Left colon (tissue), 2 donors: Measurements from ENCODE around the gene SMAGP. TPM values are rescaled to one million over a fixed set of nuclear protein-coding genes. Genes with fewer than 3 reads are reported as not detected.
A peak's percentile ranks its signal among the peaks of the same experiment; 100 is the strongest.
"Not testable (repeated sequence)": the region's sequence is repeated elsewhere in the genome, so short reads cannot be mapped to it uniquely, and the experiment has no call there.

ENCODE experiments used
- ATAC-seq: fragments of 200-7000 bp; cut with Tn5 transposase; one replicate; pipeline ENCODE4 v1.9.1; 2020; ENCODE audit warnings: mild to moderate bottlenecking, moderate library complexity
- DNase-seq, 2 donors: peaks; one replicate each; pipeline ENCODE4 v3.0.0-alpha.2; 2020
- intact Hi-C, 2 donors: fragments of 100-400 bp; cut with DNase I in 1 of 2; cut with micrococcal nuclease in 1 of 2; formaldehyde crosslinking; loops; one replicate each; pipeline versions ENCODE4 v1.11.2 to v1.14.0; 2022; cut with DNase I, micrococcal nuclease
- total RNA-seq, 2 donors: library from RNA; stranded (reverse); fragmentation: NEBNext Ultra II Directional; extraction: Animal tissue kit (Norgen Biotek cat#: 25700); gene quantifications; one replicate each; pipeline ENCODE4 v1.2.1, GENCODE V29; 2021
- donor health status: DM: no; HTN: no; CAD: no.
- donor health status: DM: yes; HTN: yes; CAD: no.

SMAGP gene
- total RNA-seq, 2 donors from 2014 or later, result 77.3 to 102 TPM

DNA sequence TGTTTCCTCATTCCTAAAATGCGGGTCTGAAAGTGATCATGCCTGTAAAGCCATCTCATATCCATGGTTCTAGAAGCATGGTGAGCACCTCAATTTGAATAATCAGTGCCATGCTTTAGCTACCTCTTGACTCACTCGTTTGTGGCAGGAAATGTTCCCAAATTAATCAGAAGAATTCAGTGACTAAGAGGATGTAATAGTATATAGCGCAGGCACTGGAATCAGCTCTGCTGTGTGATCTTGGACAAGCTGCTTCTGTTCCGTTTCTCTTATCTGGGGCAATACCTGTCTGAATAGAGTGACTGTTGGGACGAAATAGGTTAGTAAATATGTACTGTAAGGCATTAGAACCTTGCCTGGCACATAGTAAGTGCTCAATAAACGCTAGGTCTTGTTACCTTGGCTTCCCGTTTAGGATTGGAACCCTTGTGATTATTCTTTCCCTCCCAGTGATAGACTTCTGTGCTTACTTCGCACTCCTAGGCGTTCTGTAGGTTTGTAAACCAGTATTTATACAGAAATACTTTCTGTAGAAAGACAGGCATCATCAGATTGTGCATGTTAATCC, 820 bp upstream of the SMAGP start:
- no peak for DNase-seq
- ATAC-seq, result peak; percentile 34
- intact Hi-C loops, result no loop called here

DNA sequence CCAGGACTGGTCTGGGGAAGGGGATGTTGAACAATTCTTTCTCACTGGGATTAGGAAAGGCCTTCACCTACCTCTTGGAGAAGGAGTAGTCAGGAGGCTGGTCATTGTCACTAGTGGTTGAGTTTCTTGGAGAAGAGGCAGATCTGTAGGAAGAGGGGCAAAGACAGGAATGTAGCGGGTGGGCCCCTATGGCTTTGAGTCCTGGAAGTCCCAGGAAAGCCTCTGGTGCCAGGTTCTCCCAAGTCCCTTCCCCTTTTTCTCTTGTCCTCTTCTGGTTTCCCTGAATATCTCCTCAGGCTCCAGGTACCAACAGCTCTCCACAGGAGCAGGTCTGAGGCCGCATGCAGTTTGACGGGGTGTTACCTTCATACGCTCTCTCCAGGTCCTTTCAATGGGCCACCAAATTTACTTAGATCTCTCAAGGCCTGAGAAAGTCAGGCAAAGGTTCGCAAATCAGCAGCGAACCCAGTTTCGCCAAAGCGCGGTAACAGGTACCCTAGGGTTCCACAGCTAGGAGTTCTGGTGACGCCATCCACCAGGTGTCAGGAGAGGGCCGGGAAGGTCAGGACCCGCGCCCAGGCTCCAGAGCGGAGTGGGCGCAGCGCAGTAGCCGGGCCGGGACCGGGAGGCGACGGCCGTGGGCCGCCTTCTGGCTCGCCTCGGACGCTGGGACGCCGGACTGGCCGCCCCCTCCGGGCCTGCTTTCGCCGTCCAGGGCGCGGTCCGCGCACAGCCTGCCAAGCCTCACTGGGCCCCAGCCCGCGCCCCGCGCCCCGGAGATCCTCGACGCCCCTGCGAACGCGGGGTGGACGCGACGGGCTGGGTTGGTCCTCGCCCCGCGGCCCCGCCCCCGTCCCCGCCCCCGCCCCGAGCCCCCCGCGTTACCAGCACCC, 795 bp downstream of the SMAGP start:
- DNase-seq (peak; percentile 77 to 83), ATAC-seq (peak; percentile 66)
- intact Hi-C loops, result no loop called here

DNA sequence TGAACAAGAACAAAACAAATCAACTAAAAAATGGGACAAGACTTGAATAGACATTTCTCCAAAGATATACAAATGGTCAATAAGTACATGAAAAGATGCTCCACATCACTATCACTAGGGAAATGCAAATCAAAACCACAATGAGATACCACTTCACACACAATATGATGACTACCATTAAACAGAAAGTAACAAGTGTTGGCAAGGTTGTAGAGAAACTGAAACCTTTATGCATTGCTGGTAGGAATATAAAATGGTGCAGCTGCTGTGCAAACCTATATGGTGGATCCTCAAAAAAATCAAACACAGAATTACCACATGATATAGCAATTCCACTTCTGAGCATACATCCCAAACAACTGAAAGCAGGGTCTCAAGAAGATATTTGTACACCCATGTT, 5.2 kb downstream of the SMAGP start:
- intact Hi-C loops, result no loop called here

DNA sequence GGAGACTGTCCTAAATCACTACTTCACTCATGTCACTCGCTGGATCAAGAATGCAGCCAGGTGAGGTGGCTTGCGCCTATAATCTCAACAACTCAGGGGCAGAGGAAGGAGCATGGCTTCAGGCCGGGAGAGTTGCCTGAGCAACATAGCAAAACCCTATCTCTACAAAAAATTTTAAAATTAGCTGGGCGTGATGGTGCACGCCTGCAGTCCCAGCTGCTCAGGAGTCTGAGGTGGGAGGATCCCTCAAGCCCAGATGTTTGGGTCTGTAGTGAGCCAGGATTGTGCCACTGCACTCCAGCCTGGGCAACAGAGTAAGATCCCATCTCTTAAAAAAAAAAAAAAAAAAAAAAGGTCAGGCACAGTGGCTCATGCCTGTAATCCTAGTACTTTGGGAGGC, 5.9 kb downstream of the SMAGP start:
- intact Hi-C loops, result no loop called here

More for the DNA sequence above, 5.2 kb downstream of the SMAGP start:
- no peak for ATAC-seq
- DNase-seq, result no peak

DNA sequence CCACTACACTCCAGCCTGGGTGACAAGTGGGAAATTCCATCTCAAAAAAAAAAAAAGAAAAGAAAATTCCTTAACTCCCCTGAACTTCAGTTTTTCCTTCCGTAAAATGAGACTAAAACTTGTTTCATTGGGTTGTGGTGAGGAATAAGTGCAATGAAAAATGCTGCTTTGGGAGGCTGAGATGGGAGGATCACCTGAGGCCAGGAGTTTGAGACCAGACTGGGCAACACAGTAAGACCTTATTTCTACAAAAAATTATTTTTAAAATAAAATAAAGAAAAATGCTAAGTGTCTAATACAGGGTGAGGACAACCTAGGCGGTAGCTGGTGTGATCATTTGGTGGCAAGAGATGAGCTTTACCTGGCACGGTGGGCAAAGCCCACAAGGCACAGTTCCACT, 6.9 kb downstream of the SMAGP start:
- intact Hi-C loops, result no loop called here
- DNase-seq (no peak), ATAC-seq (no peak)

More for the DNA sequence above, 5.9 kb downstream of the SMAGP start:
- no peak for ATAC-seq
- DNase-seq, result no peak

DNA sequence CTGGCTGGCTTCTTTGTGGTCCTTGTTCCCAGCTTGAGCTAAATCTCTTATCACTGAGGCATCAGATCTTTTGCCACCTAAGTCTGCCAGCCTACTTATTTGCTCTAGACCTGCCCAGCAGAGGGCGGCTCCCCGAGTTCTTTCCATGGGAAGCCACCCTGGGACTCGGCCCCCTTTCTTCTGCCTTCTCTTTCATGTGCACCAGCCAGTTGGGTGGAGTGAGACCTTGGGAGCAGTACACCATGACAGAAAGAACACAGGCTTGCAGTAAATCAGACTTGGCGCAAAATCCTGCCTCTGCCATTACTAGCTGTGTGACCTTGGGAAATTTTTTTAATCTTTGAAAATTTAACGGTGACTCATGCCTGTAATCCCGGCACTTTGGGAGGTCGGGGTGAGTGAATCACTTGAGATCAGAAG, 7.4 kb downstream of the SMAGP start:
- peak; percentile 75 to 85 for DNase-seq
- ATAC-seq, result peak; percentile 94
- intact Hi-C loops, result no loop called here

DNA sequence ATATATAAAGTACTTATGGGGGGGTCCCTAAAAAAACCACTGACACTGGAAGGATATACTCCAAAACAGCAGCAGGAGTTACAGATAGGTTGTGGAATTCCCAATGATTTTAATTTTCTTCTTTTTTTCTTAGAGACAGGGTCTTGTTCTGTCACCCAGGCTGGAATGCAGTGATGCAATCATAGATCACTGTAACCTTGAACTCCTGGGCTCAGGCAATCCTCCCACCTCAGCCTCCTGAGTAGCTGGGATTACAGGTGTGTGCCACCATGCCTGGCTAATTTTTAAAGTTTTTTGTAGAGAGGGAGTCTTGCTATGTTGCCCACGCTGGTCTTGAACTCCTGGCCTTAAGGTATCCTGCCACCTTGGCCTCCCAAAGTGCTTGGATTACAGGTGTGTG, 10.6 kb downstream of the SMAGP start:
- intact Hi-C loops, result loop anchor here in 1 of 2 donors (10.0 kb wide), 1 partner anchor 85 kb away; the partner anchor contains the start of gene CELA1
- ATAC-seq, DNase-seq: not testable (repeated sequence)

DNA sequence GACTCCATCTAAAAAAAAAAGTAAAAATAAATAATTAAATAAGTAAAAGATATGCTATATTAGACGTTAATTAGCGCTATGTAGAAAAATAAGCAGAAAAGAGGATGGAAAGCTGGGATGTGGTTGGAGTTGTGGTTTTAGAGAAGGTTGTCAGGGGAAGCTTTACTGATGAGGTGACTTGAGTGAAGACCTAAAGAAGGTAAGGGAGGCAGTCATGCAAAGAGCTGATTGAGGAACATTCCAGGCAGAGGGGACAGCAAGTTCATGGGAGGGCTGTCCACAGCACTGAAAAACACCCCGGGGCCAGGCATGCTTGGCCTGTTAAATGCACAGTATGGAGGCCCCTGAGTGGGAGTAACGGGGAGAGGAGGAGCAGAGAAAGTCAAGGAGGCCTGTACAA, 15.7 kb downstream of the SMAGP start:
- ATAC-seq (no peak), DNase-seq (no peak)
- intact Hi-C loops, result loop anchor here in 1 of 2 donors (10.0 kb wide), 1 partner anchor 90 kb away; the partner anchor contains the start of gene CELA1

DNA sequence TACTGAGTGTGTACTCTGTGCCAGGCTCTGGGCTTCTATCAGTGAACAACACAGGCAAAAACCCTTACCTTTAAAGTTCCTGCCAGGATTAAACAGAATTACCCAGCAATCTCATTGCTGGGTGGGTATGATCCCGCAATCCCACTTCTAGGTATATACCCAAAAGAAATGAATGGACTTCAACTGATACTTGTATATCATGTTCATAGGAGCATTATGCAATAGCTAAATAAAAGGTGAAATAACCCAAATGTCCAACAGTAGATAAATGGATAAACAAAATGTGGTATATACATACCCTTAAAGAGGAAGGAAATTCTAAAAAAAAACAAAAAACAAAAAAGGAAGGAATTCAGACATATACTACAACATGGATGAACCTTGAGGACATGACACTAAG, 16.9 kb downstream of the SMAGP start:
- intact Hi-C loops, result loop anchor here in 1 of 2 donors (10.0 kb wide), 1 partner anchor 92 kb away; the partner anchor contains the start of gene CELA1
- ATAC-seq (no peak), DNase-seq (no peak)

DNA sequence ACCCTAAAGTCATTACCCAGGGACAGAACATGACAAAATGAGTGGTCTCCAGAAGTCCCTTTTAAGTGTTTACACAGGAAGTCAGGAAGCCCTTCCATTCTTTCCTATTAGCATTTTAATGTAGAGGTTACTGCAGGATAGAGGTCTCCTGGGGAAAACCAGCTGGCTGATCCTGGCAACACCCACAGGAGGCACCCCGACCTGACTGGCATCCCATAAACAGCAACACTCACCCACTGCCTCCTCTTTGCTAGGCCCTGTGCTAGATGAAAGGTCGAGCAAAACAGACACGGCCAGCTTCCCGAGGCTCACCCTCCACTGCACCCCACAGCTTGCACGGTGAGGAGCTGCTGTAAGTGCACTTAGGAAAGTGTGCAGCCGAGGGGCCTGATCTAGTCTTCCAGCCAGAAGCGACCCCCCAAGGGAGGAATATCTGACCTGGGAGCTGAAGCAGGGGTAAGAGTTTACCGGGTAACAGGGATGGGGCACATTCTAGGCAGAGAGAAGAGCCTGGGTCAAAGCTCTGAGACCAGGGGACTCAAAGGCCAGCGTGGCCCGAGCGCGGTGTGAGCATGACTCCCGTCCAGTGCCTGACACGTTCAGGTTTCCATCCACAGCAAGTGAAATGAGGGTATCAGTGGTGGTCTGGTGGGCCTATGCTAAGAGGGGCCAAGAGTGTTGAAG, 22.6 kb downstream of the SMAGP start:
- DNase-seq, result no peak
- intact Hi-C loops, result no loop called here
- peak; percentile 13 for ATAC-seq

DNA sequence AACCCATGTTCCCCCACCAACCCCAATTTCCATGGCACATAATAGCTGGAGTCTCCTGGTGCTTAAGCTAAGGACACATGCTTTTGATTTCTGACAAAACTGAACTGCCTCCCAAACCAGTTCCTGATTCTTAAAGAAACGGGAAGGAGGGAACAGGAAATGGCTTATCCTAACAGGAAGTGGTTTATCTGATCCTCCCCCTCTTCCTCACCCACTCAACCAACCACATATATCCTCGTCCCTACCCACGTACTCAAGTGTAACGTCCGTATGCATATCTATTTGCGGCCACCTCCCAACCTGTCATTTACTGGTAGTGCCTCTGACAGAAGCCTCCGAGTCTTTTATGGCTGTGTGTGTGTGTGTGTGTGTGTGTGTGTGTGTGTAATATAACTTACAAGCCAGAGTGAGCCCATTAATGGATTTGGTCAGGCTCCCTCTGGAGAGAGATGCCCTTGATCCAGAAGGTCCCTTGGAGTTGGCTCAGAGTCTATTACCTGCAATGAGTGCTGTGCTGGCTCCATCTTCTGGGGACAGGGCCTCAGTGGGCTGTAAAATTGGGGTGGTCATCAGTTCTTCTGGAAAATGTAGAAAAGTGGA, 23.9 kb downstream of the SMAGP start:
- no peak for DNase-seq
- peak; percentile 72 for ATAC-seq
- intact Hi-C loops, result no loop called here

DNA sequence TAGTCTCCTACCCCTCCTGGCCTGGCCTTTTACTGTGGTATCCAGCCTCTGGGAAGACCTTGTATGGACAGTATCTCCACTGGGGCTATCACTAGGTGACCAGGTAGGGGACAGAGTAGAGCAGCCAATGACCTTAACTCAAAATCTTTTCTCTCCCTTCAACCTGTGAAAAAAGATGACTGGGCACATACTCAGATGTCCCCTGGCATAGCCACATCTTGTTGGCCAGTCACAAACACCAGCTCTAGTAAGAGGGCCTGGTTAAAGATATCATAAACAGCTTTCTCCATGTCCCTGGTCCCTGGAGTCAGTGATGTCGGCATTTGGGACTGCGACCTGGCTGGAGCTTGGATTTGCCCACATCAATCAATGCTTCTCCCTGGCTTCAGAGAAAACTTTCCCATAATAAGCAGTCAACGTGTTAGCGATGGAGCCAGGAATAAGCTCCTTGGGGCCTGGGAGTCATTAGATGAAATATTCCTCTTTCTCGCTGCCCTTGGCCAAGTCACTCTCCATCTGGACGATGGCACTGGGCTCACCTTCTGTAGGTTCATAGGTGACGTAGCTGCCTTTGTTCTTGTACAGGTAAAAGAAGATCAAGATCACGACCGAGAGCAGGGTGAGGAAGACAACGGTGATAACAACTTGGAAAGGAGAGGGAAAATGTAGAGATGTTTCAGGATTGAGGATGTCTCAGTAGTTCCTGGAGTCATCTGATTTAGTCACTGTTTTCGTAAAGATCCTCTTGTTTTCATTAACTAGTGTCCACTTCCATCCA, 24.6 kb downstream of the SMAGP start:
- ATAC-seq, result no peak
- intact Hi-C loops, result no loop called here
- DNase-seq, result no peak

DNA sequence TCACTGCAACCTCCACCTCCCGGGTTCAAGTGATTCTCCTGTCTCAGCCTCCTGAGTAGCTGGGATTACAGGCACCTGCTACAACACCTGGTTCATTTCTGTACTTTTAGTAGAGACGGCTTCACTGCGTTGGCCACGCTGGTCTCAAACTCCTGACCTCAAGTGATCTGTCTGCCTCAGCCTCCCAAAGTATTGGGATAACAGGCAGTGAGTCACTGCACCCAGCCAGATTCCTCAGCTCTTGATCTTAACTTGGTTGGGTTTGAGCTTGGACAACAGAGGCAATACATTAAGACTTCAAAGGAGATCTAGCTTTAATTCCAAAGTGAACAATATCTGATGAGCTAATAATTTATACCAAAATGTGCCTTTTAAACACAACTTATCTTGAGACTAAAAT, 25.9 kb downstream of the SMAGP start:
- intact Hi-C loops, result no loop called here
- DNase-seq (no peak), ATAC-seq (no peak)

DNA sequence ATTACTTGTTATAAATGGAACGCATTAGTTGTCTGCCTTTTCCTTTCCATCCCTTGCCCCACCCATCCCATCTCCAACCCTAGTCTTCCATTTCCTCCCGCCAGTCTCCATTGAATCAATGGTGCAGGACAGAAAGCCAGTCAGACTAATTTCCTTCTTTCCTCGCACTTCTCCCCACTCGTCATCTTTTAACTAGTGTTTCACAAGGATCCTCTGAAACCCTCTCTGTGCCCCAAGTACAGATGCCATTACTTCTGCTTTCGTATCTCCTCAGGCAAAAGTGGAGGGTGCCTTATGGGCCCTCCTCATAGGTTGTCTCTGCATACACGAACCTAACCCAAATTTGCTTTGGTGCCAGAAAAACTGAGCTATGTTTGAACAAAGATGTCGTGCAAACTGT, 27.3 kb downstream of the SMAGP start:
- intact Hi-C loops, result no loop called here
- ATAC-seq (no peak), DNase-seq (no peak)

DNA sequence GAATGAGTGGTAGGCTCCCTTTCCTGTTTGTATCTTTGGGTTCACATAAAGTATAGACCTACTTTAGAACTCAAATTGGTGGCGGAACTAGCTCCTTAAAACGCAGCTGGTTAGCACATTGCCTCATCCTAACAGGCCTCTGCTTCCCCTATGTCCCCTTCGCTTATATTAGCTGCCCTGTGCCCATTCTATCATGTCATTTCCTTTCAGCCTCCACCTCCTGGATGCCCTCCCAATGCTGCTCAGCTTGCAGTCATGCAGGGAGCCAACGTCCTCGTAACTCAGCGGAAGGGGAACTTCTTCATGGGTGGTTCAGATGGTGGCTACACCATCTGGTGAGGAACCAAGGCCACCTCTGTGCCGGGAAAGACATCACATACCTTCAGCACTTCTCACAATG, 28.1 kb downstream of the SMAGP start:
- intact Hi-C loops, result no loop called here
- no peak for ATAC-seq
- DNase-seq, result no peak

DNA sequence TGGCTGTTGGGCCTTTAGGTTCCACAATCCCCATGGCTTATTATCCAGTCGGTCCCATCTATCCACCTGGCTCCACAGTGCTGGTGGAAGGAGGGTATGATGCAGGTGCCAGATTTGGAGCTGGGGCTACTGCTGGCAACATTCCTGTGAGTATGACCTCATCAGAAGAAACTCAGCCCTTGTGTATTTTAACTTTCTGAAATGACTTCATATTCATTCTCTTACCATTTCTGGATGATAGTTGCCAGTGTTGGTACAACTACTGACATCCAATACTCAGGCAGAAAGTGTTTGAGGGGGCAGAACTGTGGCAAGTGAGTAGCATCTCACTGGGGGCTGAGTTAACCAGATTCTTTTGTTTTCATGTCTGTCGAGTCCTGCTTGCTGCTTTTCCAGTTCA, 29.2 kb downstream of the SMAGP start:
- no peak for ATAC-seq
- intact Hi-C loops, result no loop called here
- no peak for DNase-seq

DNA sequence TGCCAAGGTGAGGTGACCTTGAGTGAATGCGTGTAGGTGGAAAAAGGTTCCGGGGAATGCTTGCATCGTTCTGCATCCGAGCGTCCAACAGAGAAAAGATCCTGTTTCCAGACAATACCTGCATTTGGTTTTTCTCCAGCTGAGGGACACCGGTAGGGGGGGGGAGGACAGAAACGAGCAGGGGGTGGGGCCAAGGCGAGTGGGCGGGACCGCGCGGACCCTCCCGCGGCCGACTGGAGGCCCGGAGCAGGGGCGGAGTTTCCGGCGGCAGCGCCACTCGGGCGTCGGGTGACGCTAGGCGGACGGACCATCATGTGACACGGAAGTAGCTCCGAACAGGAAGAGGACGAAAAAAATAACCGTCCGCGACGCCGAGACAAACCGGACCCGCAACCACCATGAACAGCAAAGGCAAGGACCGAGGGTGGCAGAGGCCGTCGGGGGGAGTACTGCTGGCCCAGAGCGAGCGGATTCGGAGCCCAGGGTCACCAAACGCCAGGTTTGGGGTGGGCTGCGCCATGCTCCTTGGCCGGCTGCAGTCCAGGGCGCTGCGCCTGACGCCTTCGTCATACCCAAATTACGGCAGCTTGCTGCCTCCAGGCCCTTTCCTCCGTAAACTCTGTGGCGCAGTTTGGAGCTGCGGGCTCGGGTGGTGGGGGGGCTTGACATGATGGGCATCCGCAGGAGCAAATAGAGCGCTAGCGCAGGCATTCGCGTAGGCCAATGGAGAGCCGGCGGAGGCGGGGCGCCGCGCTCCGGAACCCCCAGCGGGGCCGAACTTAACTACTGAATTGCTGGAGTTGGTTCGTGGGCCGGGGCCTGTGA, 31.5 kb downstream of the SMAGP start, which contains the start of gene DAZAP2:
DAZAP2 (plus strand) TSS at position 317 of the 825 bp plus-strand sequence; CDS start at position 399, 82 bp downstream.
- DNase-seq (peak; percentile 97 to 98), ATAC-seq (peak; percentile 92)
- intact Hi-C loops, result no loop called here
